NCI-H526 treated with DMSO at 0.1 percent for 48 hours (cell line): ENCODE measurements around the gene FLOT1.
A peak's percentile ranks its signal among the peaks of the same experiment; 100 is the strongest.

Experiments
- DNase-seq: peaks from one replicate; lab custom pipeline; 2025; lab: John Stamatoyannopoulos, UW

Gene FLOT1

GRCh38 chr6:30700340-30700739, 42.1 kb downstream of the FLOT1 start:
- DNase-seq: no peak

- no peak for DNase-seq
Observed at GRCh38 chr6:30696432-30696831, 46.1 kb downstream of the FLOT1 start.

- DNase-seq: no peak
Observed at GRCh38 chr6:30691208-30691847, 51.2 kb downstream of the FLOT1 start.

- DNase-seq: peak; percentile 69
Observed at GRCh38 chr6:30690403-30691207, 51.9 kb downstream of the FLOT1 start, which contains the start of gene NRM. NRM (minus strand) TSS chr6:30690984; CDS start chr6:30690974, 10 bp downstream.

- no peak for DNase-seq
Observed at GRCh38 chr6:30689985-30690384, 52.5 kb downstream of the FLOT1 start.

- no peak for DNase-seq
Observed at GRCh38 chr6:30689022-30689865, 53.2 kb downstream of the FLOT1 start.

GRCh38 chr6:30688569-30688968, 53.9 kb downstream of the FLOT1 start:
- no peak for DNase-seq

GRCh38 chr6:30687659-30688431, 54.6 kb downstream of the FLOT1 start:
- no peak for DNase-seq

GRCh38 chr6:30686908-30687658, 55.4 kb downstream of the FLOT1 start:
- DNase-seq: peak; percentile 72

- DNase-seq: no peak
Observed at GRCh38 chr6:30686009-30686907, 56.2 kb downstream of the FLOT1 start, which contains the start of gene PPP1R18. PPP1R18 (minus strand) TSS chr6:30686645; CDS start chr6:30686018, 627 bp downstream.

GRCh38 chr6:30685157-30686008, 57.1 kb downstream of the FLOT1 start:
- DNase-seq: no peak

GRCh38 chr6:30684386-30685156, 57.9 kb downstream of the FLOT1 start:
- DNase-seq: no peak

- DNase-seq: no peak
Observed at GRCh38 chr6:30683980-30684338, 58.5 kb downstream of the FLOT1 start.

GRCh38 chr6:30683183-30683979, 59.1 kb downstream of the FLOT1 start:
- no peak for DNase-seq

- no peak for DNase-seq
Observed at GRCh38 chr6:30682143-30683117, 60.1 kb downstream of the FLOT1 start.

- no peak for DNase-seq
Observed at GRCh38 chr6:30681766-30682142, 60.7 kb downstream of the FLOT1 start.
